CD4-positive, alpha-beta T cell treated with Interleukin-15 for 4 hours (primary cell): ENCODE results near the gene RWDD3.

ENCODE experiments used
- DNase-seq: peaks from one replicate; pipeline ENCODE4 v3.0.0-alpha.2; 2020; ENCODE audit warnings: low spot score

RWDD3 gene

DNA sequence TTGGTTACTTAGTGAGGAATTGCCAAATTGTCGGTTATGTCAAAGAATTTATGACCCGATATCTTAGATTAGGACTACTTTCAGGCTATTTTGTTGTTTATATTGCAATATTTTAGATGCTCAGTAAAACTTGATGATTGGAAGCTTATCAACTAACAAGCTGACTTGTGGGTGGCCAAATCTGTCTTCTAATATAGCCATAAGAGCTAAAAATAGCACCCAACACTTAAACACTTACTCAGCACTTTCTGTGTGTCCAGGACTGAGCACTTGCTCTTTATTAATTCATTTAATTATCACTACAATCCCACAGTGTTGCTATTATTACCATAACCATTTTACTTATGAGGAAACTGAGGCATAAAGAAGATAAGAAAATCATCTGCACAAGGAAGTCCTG is 50.4 kb downstream of the RWDD3 start:
- no peak for DNase-seq

DNA sequence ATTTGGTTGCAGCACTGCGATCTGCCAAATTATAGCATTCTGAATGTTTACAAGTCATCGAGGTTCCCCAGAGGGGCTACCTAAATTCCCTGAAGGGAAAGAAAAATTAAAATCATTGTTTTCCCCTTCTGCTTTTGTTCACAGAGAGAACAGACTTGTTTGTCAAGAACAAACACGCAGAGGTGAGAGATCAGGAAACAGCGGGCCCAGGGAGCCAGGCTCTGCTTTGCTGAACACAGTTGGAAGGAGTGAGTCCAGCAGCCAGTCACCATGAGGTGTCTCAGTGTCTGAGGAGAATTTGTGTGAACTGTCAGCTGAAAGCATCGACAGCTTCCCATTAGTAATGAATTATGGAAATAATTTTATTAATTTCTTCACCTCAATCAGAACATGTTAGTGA is 52.5 kb downstream of the RWDD3 start:
- no peak for DNase-seq

DNA sequence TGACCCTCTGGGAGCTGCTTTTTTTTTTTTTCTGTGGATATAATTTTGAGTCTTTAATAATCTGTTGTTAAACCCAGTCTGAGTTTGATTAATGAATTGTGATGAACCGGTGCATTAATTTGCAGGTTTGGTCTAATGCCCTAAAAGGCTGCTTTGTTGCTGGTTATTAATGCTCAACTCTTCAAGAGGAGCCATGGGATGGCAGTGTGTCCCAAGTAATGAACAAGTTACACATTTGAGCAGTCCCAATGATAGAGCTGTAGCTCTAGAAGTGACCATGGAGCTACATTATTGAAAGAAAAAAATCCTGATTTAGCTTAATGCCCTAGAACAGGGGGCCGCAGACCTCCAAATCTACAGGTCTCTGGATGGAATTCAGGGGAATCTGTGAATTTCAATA is 53.1 kb downstream of the RWDD3 start:
- DNase-seq: no peak

DNA sequence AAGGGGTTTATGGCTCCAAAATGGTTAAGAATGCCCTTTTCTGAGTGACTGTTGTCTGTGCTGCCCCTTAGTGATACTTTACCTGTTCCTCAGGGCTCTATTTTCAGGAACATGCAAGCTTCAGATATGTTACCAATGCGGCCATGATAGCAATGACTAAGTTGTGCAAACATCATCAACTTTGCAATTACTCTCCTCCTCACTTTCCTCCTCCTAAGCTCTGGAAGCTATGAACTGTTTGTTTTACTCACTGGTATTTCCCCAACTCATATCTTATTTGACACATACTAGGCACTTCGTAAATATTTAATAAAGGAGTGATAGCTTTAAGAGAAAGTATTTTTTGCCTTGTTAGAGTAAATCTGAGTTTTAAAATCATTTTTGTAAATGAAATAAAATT is 53.8 kb downstream of the RWDD3 start:
- DNase-seq: no peak
